LNCAP (cell line): ENCODE data around the gene PSMD1.

Source experiments
- TF ChIP-seq, protein P1 (sequence below): fragments of 450-650 bp; IDR thresholded peaks from 2 replicates; pipeline ENCODE4 v1.5.1; 2017; ENCODE audit warnings: mild to moderate bottlenecking

Gene PSMD1

DNA sequence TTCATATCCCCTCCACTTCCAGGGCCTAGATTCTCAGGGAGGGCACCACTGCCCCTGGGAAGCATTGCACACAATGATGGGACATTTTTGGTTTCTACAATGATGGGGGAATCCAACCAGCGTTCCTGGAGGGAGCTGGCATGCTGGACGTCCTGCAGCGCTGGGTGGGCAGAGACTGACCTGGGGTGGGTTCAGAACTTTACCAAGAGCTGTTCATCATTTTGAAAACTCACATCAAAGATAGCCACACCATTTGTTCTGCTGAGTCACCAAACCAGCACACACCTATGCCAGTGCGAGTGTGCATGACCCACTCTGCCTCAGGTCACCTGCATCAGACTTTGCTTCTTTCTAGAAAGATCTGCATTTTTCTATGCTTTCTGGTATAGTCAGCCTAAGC, 127.7 kb downstream of the PSMD1 start:
- TF ChIP-seq, protein P1, sequence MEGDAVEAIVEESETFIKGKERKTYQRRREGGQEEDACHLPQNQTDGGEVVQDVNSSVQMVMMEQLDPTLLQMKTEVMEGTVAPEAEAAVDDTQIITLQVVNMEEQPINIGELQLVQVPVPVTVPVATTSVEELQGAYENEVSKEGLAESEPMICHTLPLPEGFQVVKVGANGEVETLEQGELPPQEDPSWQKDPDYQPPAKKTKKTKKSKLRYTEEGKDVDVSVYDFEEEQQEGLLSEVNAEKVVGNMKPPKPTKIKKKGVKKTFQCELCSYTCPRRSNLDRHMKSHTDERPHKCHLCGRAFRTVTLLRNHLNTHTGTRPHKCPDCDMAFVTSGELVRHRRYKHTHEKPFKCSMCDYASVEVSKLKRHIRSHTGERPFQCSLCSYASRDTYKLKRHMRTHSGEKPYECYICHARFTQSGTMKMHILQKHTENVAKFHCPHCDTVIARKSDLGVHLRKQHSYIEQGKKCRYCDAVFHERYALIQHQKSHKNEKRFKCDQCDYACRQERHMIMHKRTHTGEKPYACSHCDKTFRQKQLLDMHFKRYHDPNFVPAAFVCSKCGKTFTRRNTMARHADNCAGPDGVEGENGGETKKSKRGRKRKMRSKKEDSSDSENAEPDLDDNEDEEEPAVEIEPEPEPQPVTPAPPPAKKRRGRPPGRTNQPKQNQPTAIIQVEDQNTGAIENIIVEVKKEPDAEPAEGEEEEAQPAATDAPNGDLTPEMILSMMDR = no peak

- TF ChIP-seq, protein P1 = no peak
Measured at GRCh38 chr2:231185050-231185725, 128.5 kb downstream of the PSMD1 start.

DNA sequence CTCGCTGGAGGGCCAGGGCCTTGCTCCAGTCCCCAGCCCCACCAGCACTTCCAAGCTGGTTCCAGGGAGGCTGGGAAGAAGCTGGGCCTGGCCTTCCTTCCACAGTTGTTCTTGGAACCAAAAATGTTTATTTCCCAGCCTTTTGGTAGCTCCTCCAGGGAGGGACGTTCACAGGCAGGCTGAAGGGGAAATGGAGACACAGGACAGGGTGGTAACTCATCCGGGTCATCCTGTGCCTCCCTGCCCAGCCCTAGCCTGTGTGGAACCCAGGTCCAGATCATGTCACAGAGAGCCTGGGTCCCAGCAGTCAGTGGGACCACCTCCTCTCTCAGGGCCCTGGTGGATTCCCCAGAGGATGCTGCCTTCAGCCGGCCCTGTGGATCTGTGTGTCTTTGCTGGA, 129.2 kb downstream of the PSMD1 start:
- TF ChIP-seq, protein P1 = no peak

DNA sequence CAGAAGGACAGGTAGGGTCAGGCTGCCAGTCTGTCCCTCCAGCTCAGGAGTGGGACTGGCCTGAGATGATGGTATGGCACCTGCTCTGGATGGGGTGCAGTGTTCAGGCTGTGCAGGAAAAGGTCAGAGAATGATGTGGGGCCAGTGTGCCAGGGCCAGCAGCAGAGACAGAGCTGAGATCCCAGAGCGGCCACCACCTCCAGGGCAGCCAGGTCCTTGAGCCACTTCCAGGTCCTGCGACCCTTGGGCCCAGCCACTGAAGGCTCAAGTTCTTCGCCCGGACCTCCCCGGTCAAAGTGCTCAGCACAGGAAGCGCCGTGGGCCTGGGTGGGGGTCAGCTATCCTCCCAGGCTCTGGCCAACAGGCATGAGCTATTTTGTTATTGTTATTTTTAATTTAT, 129.7 kb downstream of the PSMD1 start:
- TF ChIP-seq, protein P1 = no peak

- TF ChIP-seq, protein P1 = no peak
Measured at GRCh38 chr2:231187736-231188505, 131.3 kb downstream of the PSMD1 start.

GRCh38 chr2:231188506-231189170, 132.0 kb downstream of the PSMD1 start:
- TF ChIP-seq, protein P1 = no peak

DNA sequence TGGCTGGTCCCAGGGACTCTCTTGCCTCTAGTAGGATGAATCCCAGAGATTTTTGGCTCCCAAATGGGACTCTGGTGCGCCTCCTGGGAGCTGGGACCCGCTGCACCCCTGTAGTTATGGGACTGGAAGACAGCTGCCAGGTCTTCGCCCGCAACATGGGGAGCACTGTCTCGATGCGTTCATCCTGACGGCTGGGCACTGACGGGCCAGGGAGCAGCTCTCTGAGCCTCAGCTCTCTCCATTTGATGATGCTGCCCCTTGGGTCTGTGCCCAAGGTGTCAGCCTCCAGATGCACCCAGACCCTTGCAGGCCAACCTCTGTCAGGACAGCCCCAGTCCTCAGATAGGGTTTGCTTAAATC, 132.5 kb downstream of the PSMD1 start:
- TF ChIP-seq, protein P1 = no peak
